GM20000 (cell line): ENCODE measurements around the gene CXXC1.

Source experiments
- DNase-seq: peaks from one replicate; pipeline ENCODE4 v3.0.0; 2012; ENCODE audit warnings: low spot score
- CTCF ChIP-seq: IDR thresholded peaks from 2 replicates; pipeline ENCODE4 v1.5.1; 2012; ENCODE audit warnings: mild to moderate bottlenecking, control low read depth; ENCODE audit errors: extremely low read depth, missing control alignments

Gene CXXC1

DNA sequence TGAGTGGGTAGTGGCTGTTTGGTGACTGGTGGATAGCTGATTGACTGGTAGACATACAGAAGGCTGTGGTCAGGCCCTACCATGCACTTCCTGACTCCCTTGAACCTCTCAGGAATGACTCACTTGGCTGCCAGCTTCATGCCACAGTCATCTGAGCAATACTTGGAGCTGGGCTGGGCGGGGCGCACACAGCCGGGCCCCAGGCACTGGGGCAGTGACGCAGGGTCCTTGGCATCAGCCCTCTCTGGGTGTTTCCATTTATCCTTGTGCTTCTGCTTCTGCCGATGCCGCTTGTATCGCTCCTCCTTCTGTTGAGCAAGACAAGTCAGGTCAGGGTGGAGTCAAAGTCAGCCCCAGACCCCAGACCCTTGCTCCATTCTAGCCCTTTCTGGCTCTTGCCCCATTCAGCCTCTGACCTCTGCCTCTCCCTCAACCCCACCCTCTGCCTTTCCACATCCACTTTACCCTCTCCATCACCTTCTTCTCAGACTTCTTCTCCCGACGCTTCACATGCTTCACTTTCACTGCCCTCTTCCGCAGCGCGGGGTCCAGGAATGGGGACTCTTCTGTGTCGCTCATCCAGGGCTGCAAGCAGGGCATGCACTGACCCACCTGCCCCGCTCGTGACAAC is 3.1 kb downstream of the CXXC1 start:
- TF ChIP-seq CTCF, result no peak
- DNase-seq, result no peak

- no peak for TF ChIP-seq CTCF
- no peak for DNase-seq
These were observed 3.9 kb downstream of the CXXC1 start for GRCh38 chr18:50283469-50284209.

DNA sequence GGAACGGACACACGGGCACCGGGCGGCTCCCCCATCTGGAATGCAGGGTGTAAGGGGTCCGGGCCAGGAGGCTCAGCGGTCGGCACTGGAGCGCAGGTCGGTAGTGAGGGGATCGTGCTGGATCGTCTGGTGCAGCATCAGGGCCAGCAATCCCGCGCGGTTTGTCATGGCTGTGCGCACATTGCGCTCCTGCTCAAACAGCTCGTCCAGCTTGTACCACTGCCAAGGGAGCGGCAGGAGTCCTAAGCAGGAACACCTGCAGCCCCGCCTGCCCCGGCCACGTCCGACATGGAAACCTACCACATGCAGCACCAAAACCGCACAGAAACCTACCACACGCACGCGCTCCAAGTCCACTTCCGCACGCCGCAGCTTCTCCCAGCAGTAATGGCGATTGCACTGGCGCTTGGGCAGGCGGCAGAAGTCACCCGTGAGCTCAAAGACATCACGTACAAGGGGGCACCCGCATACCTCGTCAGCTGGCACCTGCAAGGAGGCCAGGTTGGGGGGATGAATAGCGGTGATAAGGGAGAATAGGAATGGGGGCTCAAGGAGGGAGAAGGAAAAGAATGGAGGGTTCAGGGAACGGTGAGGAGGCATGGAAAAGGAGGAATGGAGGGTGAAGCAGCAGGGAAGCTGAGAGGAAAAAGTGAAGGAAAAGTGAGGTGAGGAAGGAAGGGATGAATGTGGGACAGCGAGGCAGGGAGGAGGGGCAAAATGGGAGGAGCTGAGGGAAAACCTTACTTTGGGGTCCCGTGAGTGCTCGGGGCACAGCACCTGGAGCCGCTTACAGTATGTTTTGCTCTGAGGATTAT is 4.8 kb downstream of the CXXC1 start:
- no peak for DNase-seq
- no peak for TF ChIP-seq CTCF

DNA sequence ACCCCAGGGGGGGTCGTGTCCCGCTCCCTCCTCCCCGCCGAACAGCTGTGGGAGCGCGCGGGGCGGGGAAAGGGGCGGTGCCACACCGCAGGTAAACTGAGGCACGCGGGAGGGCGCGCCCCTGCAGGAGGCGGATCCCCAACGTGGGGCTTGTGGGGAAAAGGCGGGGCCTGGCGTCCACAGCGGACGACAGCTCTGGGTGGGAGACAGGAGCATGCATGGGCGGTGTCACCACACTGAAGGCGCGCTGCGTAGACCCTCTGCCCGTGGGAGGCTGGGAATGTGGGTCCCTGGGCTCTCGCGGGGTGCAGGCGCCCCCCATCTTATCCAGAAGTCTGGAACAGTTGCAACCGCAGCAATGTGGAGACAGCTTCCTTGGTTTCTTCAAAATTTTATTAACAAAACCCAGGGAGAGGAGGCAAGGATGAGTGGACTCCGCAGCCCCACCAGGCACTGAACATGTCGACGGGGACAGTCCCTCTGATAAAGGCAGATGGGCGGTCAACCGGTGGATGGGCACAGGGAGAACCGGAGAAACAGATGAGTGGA is 5.4 kb downstream of the CXXC1 start:
- TF ChIP-seq CTCF, result no peak
- DNase-seq, result no peak

- no peak for TF ChIP-seq CTCF
- DNase-seq, result peak; percentile 97
These were observed 6.1 kb downstream of the CXXC1 start, which contains the start of gene MBD1 for GRCh38 chr18:50281295-50281971. Gene MBD1, minus strand, starts transcription at chr18:50281523. Its CDS starts 1,531 bp downstream, at chr18:50279992.

GRCh38 chr18:50280707-50281294 is 6.7 kb downstream of the CXXC1 start:
- no peak for DNase-seq
- TF ChIP-seq CTCF, result no peak
